Hepatocyte (in vitro differentiated cells): ENCODE measurements around the gene CDKL5.

Source experiments
- EZH2 ChIP-seq: fragments of 200-600 bp; sonication (generic); IDR thresholded peaks from 2 replicates; pipeline ENCODE4 v1.6.1; 2016; ENCODE audit warnings: antibody characterized with exemption, mild to moderate bottlenecking, borderline replicate concordance
- TF ChIP-seq, protein P1 (sequence below): fragments of 200-600 bp; sonication (generic); IDR thresholded peaks from 2 replicates; pipeline ENCODE4 v1.5.1; 2016; ENCODE audit warnings: antibody characterized with exemption, mild to moderate bottlenecking; ENCODE audit not compliant: poor library complexity

DNA sequence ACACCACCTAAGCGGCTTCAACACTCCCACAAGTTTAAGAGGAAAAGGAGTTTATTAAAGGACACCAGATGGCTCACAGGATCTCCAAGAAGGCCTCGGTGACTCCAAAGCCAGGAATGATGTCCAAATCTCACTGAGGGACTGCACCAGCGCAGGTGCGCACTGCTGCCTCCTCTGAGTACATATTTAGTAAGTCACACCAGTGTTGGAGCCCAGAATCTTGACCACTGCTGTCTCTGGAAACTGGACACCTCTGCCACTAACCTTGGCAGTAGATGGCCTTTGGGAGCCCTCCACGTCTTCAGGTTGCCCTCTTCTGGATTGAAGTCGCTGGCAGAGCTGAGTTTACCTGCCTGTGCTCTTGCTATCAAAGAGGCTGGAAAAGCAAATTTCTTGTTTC lies 256.6 kb downstream of the CDKL5 start:
- TF ChIP-seq, protein P1, sequence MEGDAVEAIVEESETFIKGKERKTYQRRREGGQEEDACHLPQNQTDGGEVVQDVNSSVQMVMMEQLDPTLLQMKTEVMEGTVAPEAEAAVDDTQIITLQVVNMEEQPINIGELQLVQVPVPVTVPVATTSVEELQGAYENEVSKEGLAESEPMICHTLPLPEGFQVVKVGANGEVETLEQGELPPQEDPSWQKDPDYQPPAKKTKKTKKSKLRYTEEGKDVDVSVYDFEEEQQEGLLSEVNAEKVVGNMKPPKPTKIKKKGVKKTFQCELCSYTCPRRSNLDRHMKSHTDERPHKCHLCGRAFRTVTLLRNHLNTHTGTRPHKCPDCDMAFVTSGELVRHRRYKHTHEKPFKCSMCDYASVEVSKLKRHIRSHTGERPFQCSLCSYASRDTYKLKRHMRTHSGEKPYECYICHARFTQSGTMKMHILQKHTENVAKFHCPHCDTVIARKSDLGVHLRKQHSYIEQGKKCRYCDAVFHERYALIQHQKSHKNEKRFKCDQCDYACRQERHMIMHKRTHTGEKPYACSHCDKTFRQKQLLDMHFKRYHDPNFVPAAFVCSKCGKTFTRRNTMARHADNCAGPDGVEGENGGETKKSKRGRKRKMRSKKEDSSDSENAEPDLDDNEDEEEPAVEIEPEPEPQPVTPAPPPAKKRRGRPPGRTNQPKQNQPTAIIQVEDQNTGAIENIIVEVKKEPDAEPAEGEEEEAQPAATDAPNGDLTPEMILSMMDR: no peak
- TF ChIP-seq EZH2: no peak
